IPS DF 4.7 (cell line): ENCODE results near the gene OSBPL6.
"Not testable (repeated sequence)": the region's sequence is repeated elsewhere in the genome, so short reads cannot be mapped to it uniquely, and the experiment has no call there.

ENCODE experiments used
- DNase-seq: peaks from one replicate; pipeline ENCODE4 v3.0.0-alpha.2; 2013; ENCODE audit warnings: low spot score; ENCODE audit errors: extremely low read depth

Gene OSBPL6

GRCh38 chr2:178193823-178194599, at the start of gene OSBPL6:
OSBPL6 (plus strand) TSS chr2:178194512; CDS start chr2:178306185, 111,673 bp downstream.
- no peak for DNase-seq

- no peak for DNase-seq
Measured at GRCh38 chr2:178152033-178152432, 42.3 kb upstream of the OSBPL6 start.

- no peak for DNase-seq
Measured at GRCh38 chr2:178152542-178152941, 41.8 kb upstream of the OSBPL6 start.

- DNase-seq = no peak
Measured at GRCh38 chr2:178152977-178153376, 41.3 kb upstream of the OSBPL6 start.

- not testable (repeated sequence) for DNase-seq
Measured at GRCh38 chr2:178153878-178154277, 40.4 kb upstream of the OSBPL6 start.

GRCh38 chr2:178155524-178155923, 38.8 kb upstream of the OSBPL6 start:
- DNase-seq = no peak

GRCh38 chr2:178157574-178157973, 36.7 kb upstream of the OSBPL6 start:
- DNase-seq = no peak

GRCh38 chr2:178159966-178160365, 34.3 kb upstream of the OSBPL6 start:
- DNase-seq = no peak

GRCh38 chr2:178160601-178161000, 33.7 kb upstream of the OSBPL6 start:
- DNase-seq = no peak

- DNase-seq = no peak
Measured at GRCh38 chr2:178163395-178163794, 30.9 kb upstream of the OSBPL6 start.

- no peak for DNase-seq
Measured at GRCh38 chr2:178163911-178164310, 30.4 kb upstream of the OSBPL6 start.

- DNase-seq = no peak
Measured at GRCh38 chr2:178173657-178174056, 20.7 kb upstream of the OSBPL6 start.

GRCh38 chr2:178177066-178177679, 17.1 kb upstream of the OSBPL6 start:
- DNase-seq = no peak

GRCh38 chr2:178180648-178181047, 13.7 kb upstream of the OSBPL6 start:
- not testable (repeated sequence) for DNase-seq

- DNase-seq = no peak
Measured at GRCh38 chr2:178187861-178188260, 6.5 kb upstream of the OSBPL6 start.

- DNase-seq = no peak
Measured at GRCh38 chr2:178188466-178188865, 5.8 kb upstream of the OSBPL6 start.

GRCh38 chr2:178191004-178191508, 3.3 kb upstream of the OSBPL6 start:
- no peak for DNase-seq

GRCh38 chr2:178191511-178191910, 2.8 kb upstream of the OSBPL6 start:
- no peak for DNase-seq

- DNase-seq = no peak
Measured at GRCh38 chr2:178193496-178193822, 853 bp upstream of the OSBPL6 start.

GRCh38 chr2:178194600-178195389, 483 bp downstream of the OSBPL6 start:
- DNase-seq = no peak

- DNase-seq = no peak
Measured at GRCh38 chr2:178195390-178196166, 1.3 kb downstream of the OSBPL6 start.
